Measurements from ENCODE around the gene PLCH1. TPM values are rescaled to one million over a fixed set of nuclear protein-coding genes. Genes with fewer than 3 reads are reported as not detected.

Gene PLCH1
- total RNA-seq (4.2 and 5.8 TPM in 2 replicates), polyA plus RNA-seq (1.4 and 2.6 TPM in 2 replicates)

GRCh38 chr3:155744626-155745324, at the start of gene PLCH1:
Gene PLCH1, minus strand, starts transcription at chr3:155745071. Its CDS starts 40,847 bp downstream, at chr3:155704224.
- no peak for TF ChIP-seq CTCF (IDR thresholded peaks at IDR 0.05; ENCODE audit: poor library complexity)
- no peak for TF ChIP-seq EZH2phosphoT487 (IDR thresholded peaks at IDR 0.05; ENCODE audit: low read depth, severe bottlenecking, unreplicated experiment)
- no peak for TF ChIP-seq EZH2 (IDR thresholded peaks at IDR 0.05; ENCODE audit: borderline replicate concordance)
- peaks cover 10% of the 10 kb centered on the region for H3K4me1 ChIP-seq (ENCODE audit: insufficient read depth)
- WGBS (ENCODE audit: low lambda C conversion rate, missing lambda C conversion rate), result 1% methylated on average over 33 of the region's 33 CpGs

GRCh38 chr3:155792532-155792931, 47.7 kb upstream of the PLCH1 start:
- peaks cover 6% of the 10 kb centered on the region for H3K79me2 ChIP-seq
- TF ChIP-seq EZH2 (IDR thresholded peaks at IDR 0.05; ENCODE audit: borderline replicate concordance) (no peak), EZH2phosphoT487 (IDR thresholded peaks at IDR 0.05; ENCODE audit: low read depth, severe bottlenecking, unreplicated experiment) (no peak), CTCF (IDR thresholded peaks at IDR 0.05; ENCODE audit: poor library complexity) (no peak)
- no peak for DNase-seq (ENCODE audit: low spot score)
- no peak overlapping the region for H2AFZ ChIP-seq
- no peaks in the 10 kb centered on the region for H3K27me3 ChIP-seq
- no peaks in the 10 kb centered on the region for H3K36me3 ChIP-seq (replicated peaks; ENCODE audit: insufficient read depth, low read depth)
- 92% methylated on average over 1 of the region's 1 CpG for WGBS (ENCODE audit: low lambda C conversion rate, missing lambda C conversion rate)
- H4K20me1 ChIP-seq (ENCODE audit: insufficient read depth, poor library complexity, severe bottlenecking), result no peaks in the 10 kb centered on the region
- H3K4me3 ChIP-seq, result no peak overlapping the region
- H3K9me2 ChIP-seq (replicated peaks; ENCODE audit: insufficient read depth), result no peaks in the 10 kb centered on the region
- H3K9me3 ChIP-seq (ENCODE audit: low read depth), result no peaks in the 10 kb centered on the region
- H3K4me2 ChIP-seq, result peak overlapping the region; percentile 36
- no peaks in the 10 kb centered on the region for H3K4me1 ChIP-seq (ENCODE audit: insufficient read depth)
- H3K27ac ChIP-seq, result peak overlapping the region; percentile 13

More at GRCh38 chr3:155744626-155745324, at the start of gene PLCH1:
- Histone ChIP-seq H4K20me1 (ENCODE audit: insufficient read depth, poor library complexity, severe bottlenecking) (no peaks in the 10 kb centered on the region), H2AFZ (peak within 1 kb of the TSS; percentile 99), H3K27ac (peak within 1 kb of the TSS; percentile 26), H3K27me3 (no peaks in the 10 kb centered on the region), H3K79me2 (no peaks in the 10 kb centered on the region), H3K4me2 (peak within 1 kb of the TSS; percentile 94), H3K9me2 (replicated peaks; ENCODE audit: insufficient read depth) (no peaks in the 10 kb centered on the region), H3K4me3 (peak within 1 kb of the TSS; percentile 79), H3K9me3 (ENCODE audit: low read depth) (no peaks in the 10 kb centered on the region), H3K36me3 (replicated peaks; ENCODE audit: insufficient read depth, low read depth) (no peaks in the 10 kb centered on the region)
- DNase-seq (ENCODE audit: low spot score), result peak; percentile 81

- H3K9me2 ChIP-seq (replicated peaks; ENCODE audit: insufficient read depth), result no peaks in the 10 kb centered on the region
- no peaks in the 10 kb centered on the region for H4K20me1 ChIP-seq (ENCODE audit: insufficient read depth, poor library complexity, severe bottlenecking)
- DNase-seq (ENCODE audit: low spot score), result no peak
- H3K27ac ChIP-seq, result no peak overlapping the region
- no peaks in the 10 kb centered on the region for H3K27me3 ChIP-seq
- no peak overlapping the region for H2AFZ ChIP-seq
- no peaks in the 10 kb centered on the region for H3K36me3 ChIP-seq (replicated peaks; ENCODE audit: insufficient read depth, low read depth)
- H3K4me3 ChIP-seq, result no peak overlapping the region
- TF ChIP-seq EZH2phosphoT487 (IDR thresholded peaks at IDR 0.05; ENCODE audit: low read depth, severe bottlenecking, unreplicated experiment) (no peak), CTCF (IDR thresholded peaks at IDR 0.05; ENCODE audit: poor library complexity) (no peak), EZH2 (IDR thresholded peaks at IDR 0.05; ENCODE audit: borderline replicate concordance) (no peak)
- no peaks in the 10 kb centered on the region for H3K9me3 ChIP-seq (ENCODE audit: low read depth)
- H3K79me2 ChIP-seq, result peaks cover 6% of the 10 kb centered on the region
- WGBS (ENCODE audit: low lambda C conversion rate, missing lambda C conversion rate), result 95% methylated on average over 2 of the region's 2 CpGs
- H3K4me2 ChIP-seq, result no peak overlapping the region
- no peaks in the 10 kb centered on the region for H3K4me1 ChIP-seq (ENCODE audit: insufficient read depth)
Observed at GRCh38 chr3:155791190-155791589, 46.3 kb upstream of the PLCH1 start.

All from hepatocyte (in vitro differentiated cells).